Sigmoid colon (tissue), 3 donors: ENCODE measurements around the gene CLDN7.

ENCODE experiments used
- POLR2A ChIP-seq, 2 donors: fragments of 450-650 bp; IDR thresholded peaks; one replicate each; pipeline ENCODE4 v1.6.1; 2016; ENCODE audit warnings: antibody characterized with exemption in 2 of 2, mild to moderate bottlenecking in 2 of 2, moderate library complexity in 2 of 2
- TF ChIP-seq, protein P1 (sequence below), 4 experiments: fragments of 450-650 bp in 3 of 4; fragments of 200-600 bp in 1 of 4; IDR thresholded peaks; one replicate each; pipeline ENCODE4 v1.5.1; 2016 to 2019; ENCODE audit warnings: antibody characterized with exemption in 4 of 4, mild to moderate bottlenecking in 3 of 4, moderate library complexity in 2 of 4

DNA sequence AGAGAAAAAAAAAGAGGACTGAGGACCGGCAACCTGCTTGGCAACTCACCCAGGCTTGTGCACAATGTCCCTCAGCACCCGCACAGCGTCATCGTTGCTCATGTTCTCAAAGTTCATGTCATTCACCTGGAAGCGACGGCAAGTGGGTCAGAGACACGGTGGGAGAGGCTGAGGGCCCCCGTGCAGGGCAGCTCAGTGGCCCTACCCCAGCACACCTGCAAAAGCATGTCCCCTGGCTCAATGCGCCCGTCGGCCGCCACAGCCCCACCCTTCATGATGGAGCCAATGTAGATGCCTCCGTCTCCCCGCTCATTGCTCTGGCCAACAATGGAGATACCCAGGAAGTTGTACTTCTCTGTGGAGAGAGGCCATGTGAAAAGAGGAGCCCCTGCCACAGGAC, 33.4 kb downstream of the CLDN7 start:
- TF ChIP-seq, protein P1, sequence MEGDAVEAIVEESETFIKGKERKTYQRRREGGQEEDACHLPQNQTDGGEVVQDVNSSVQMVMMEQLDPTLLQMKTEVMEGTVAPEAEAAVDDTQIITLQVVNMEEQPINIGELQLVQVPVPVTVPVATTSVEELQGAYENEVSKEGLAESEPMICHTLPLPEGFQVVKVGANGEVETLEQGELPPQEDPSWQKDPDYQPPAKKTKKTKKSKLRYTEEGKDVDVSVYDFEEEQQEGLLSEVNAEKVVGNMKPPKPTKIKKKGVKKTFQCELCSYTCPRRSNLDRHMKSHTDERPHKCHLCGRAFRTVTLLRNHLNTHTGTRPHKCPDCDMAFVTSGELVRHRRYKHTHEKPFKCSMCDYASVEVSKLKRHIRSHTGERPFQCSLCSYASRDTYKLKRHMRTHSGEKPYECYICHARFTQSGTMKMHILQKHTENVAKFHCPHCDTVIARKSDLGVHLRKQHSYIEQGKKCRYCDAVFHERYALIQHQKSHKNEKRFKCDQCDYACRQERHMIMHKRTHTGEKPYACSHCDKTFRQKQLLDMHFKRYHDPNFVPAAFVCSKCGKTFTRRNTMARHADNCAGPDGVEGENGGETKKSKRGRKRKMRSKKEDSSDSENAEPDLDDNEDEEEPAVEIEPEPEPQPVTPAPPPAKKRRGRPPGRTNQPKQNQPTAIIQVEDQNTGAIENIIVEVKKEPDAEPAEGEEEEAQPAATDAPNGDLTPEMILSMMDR (IDR thresholded peaks at IDR 0.05), result no peak
- TF ChIP-seq POLR2A (IDR thresholded peaks at IDR 0.05), result no peak
